HepG2 (cell line): ENCODE data around the gene KLHL3. TPM values are rescaled to one million over a fixed set of nuclear protein-coding genes. Genes with fewer than 3 reads are reported as not detected.

Source experiments
- ATAC-seq: fragments of 200-7000 bp; cut with Tn5 transposase; 3 replicates; pipeline ENCODE4 v1.9.1; 2020; ENCODE audit warnings: mild to moderate bottlenecking, moderate library complexity
- BruUV-seq: library from RNA; stranded (reverse); fragments of 400-500 nt; replicated peaks from 2 replicates; lab custom pipeline; 2021; lab: Mats Ljungman, UMichigan
- CTCF ChIA-PET: fragments of 300-600 bp; formaldehyde crosslinking; extraction: SDS; loops from one replicate; lab custom pipeline; 2021; ENCODE audit warnings: low total read pairs, inconsistent platforms, low intra/inter-chr PET ratio; lab: Yijun Ruan, JAX
- POLR2A ChIA-PET: fragments of 350-600 bp; sonication (Branson Sonifier 250); formaldehyde crosslinking; loops from one replicate; lab custom pipeline; 2020; ENCODE audit warnings: antibody characterized with exemption, inconsistent platforms; lab: Yijun Ruan, JAX
- DNase-seq: peaks from one replicate; pipeline ENCODE4 v3.0.0-alpha.2; 2015; ENCODE audit warnings: low spot score
- FAIRE-seq: peaks from 3 replicates; lab custom pipeline; 2011; peaks lifted over from hg19 to GRCh38; lab: Jason Lieb, UNC
- H2AFZ ChIP-seq: one replicate; pipeline ENCODE4 v1.6.1; 2011; ENCODE audit warnings: low read length, inconsistent platforms
- H3K27ac ChIP-seq: fragments of 300-600 bp; 3 replicates; pipeline ENCODE4 v1.8.0; 2011; ENCODE audit warnings: mixed run types, mild to moderate bottlenecking, mixed read lengths, low read length, inconsistent platforms; ENCODE audit not compliant: insufficient read depth; ENCODE audit errors: extremely low read length
- H3K27me3 ChIP-seq, 2 experiments: fragments of 200-600 bp in 1 of 2; 2 replicates in 1 of 2; 3 replicates in 1 of 2; pipeline versions ENCODE4 v1.6.0 to v1.8.0; 2011; ENCODE audit warnings: low read length in 2 of 2, mild to moderate bottlenecking in 2 of 2, moderate library complexity in 2 of 2, inconsistent platforms in 1 of 2; ENCODE audit not compliant: insufficient read depth in 2 of 2, control insufficient read depth in 1 of 2
- H3K36me3 ChIP-seq, 2 experiments: fragments of 200-600 bp in 1 of 2; replicated peaks in 1 of 2; 2 replicates in 1 of 2; 3 replicates in 1 of 2; pipeline versions ENCODE4 v1.5.1 to v1.8.0; 2011; ENCODE audit warnings: low read length in 2 of 2, inconsistent platforms in 1 of 2; ENCODE audit not compliant: insufficient read depth in 2 of 2, control insufficient read depth in 1 of 2
- H3K4me1 ChIP-seq: 2 replicates; pipeline ENCODE4 v1.5.1; 2012; ENCODE audit warnings: low read length, inconsistent platforms; ENCODE audit not compliant: insufficient read depth
- H3K4me2 ChIP-seq: 2 replicates; pipeline ENCODE4 v1.6.0; 2011; ENCODE audit warnings: low read depth, low read length, inconsistent platforms
- H3K4me3 ChIP-seq, 3 experiments: fragments of 200-600 bp in 1 of 3; sonication (generic), shearing (Covaris generic) in 1 of 3; replicated peaks in 1 of 3; 2 replicates each; pipeline ENCODE4 v1.5.1; 2011 to 2016; ENCODE audit warnings: low read length in 3 of 3, inconsistent platforms in 2 of 3, low read depth in 2 of 3, mild to moderate bottlenecking in 2 of 3, control low read depth in 1 of 3, mixed read lengths in 1 of 3; ENCODE audit not compliant: insufficient read depth in 1 of 3
- H3K79me2 ChIP-seq: one replicate; pipeline ENCODE4 v1.6.1; 2011; ENCODE audit warnings: low read length, inconsistent platforms; ENCODE audit not compliant: insufficient read depth
- H3K9ac ChIP-seq: 2 replicates; pipeline ENCODE4 v1.6.0; 2011; ENCODE audit warnings: mild to moderate bottlenecking, low read depth, low read length, inconsistent platforms; ENCODE audit not compliant: insufficient read depth
- H3K9me3 ChIP-seq: 2 replicates; pipeline ENCODE4 v1.5.1; 2012; ENCODE audit warnings: mild to moderate bottlenecking, low read length
- H4K20me1 ChIP-seq: 2 replicates; pipeline ENCODE4 v1.6.0; 2011; ENCODE audit warnings: inconsistent platforms, mild to moderate bottlenecking, low read length, moderate library complexity; ENCODE audit not compliant: insufficient read depth
- ARHGAP35 ChIP-seq: sonication (generic); formaldehyde crosslinking; IDR thresholded peaks from 2 replicates; pipeline ENCODE4 v1.9.0; 2022; ENCODE audit warnings: mild to moderate bottlenecking, inconsistent platforms, moderate library complexity, missing genetic modification reagents, borderline replicate concordance
- MIER2 ChIP-seq: IDR thresholded peaks from 2 replicates; pipeline ENCODE4 v1.6.1; 2016; ENCODE audit warnings: missing biosample characterization, missing genetic modification reagents
- MYC ChIP-seq: sonication (generic); formaldehyde crosslinking; IDR thresholded peaks from 2 replicates; pipeline ENCODE4 v1.9.0; 2021; ENCODE audit warnings: missing genetic modification reagents, borderline replicate concordance
- REST ChIP-seq, 2 experiments: IDR thresholded peaks; 2 replicates each; pipeline ENCODE4 v1.6.1; 2011 to 2012; ENCODE audit warnings: low read length in 2 of 2, borderline replicate concordance in 1 of 2, low read depth in 1 of 2, mild to moderate bottlenecking in 1 of 2, moderate library complexity in 1 of 2
- SKIL ChIP-seq: sonication (generic); formaldehyde crosslinking; IDR thresholded peaks from 2 replicates; pipeline ENCODE4 v1.8.0; 2022; ENCODE audit warnings: missing genetic modification reagents, mild to moderate bottlenecking, moderate library complexity, borderline replicate concordance
- SMARCE1 ChIP-seq: fragments of 450-650 bp; IDR thresholded peaks from 2 replicates; pipeline ENCODE4 v1.6.1; 2017; ENCODE audit warnings: borderline replicate concordance
- TIGD3 ChIP-seq: sonication (generic); formaldehyde crosslinking; IDR thresholded peaks from 2 replicates; pipeline ENCODE4 v1.5.1; 2020; ENCODE audit warnings: mild to moderate bottlenecking, missing genetic modification reagents, borderline replicate concordance
- YEATS2 ChIP-seq: sonication (generic); formaldehyde crosslinking; IDR thresholded peaks from 2 replicates; pipeline ENCODE4 v1.4.0; 2020; ENCODE audit warnings: missing genetic modification reagents, borderline replicate concordance
- ZFP91 ChIP-seq: sonication (generic); formaldehyde crosslinking; IDR thresholded peaks from 2 replicates; pipeline ENCODE4 v1.9.0; 2022; ENCODE audit warnings: missing genetic modification reagents, mild to moderate bottlenecking, borderline replicate concordance
- ZNF160 ChIP-seq: sonication (generic); formaldehyde crosslinking; IDR thresholded peaks from 2 replicates; pipeline ENCODE4 v1.8.0; 2022; ENCODE audit warnings: mild to moderate bottlenecking, inconsistent platforms, missing genetic modification reagents
- ZNF17 ChIP-seq: sonication (generic); formaldehyde crosslinking; IDR thresholded peaks from 2 replicates; pipeline ENCODE4 v1.5.0; 2020; ENCODE audit warnings: mild to moderate bottlenecking, missing genetic modification reagents
- ZNF232 ChIP-seq: sonication (generic); formaldehyde crosslinking; IDR thresholded peaks from 2 replicates; pipeline ENCODE4 v1.4.0; 2020; ENCODE audit warnings: missing genetic modification reagents, borderline replicate concordance
- ZNF589 ChIP-seq: sonication (generic); formaldehyde crosslinking; conservative IDR thresholded peaks from 2 replicates; pipeline ENCODE4 v1.8.0; 2022; ENCODE audit warnings: mild to moderate bottlenecking, moderate library complexity, missing genetic modification reagents
- ZNF674 ChIP-seq: sonication (generic); formaldehyde crosslinking; IDR thresholded peaks from 2 replicates; pipeline ENCODE4 v1.5.0; 2020; ENCODE audit warnings: low read depth, mild to moderate bottlenecking, missing genetic modification reagents
- WGBS: methylation state at CpG from one replicate; pipeline ENCODE4 v1.1.6; 2017; ENCODE audit warnings: low lambda C conversion rate; 5-methylcytosine and 5-hydroxymethylcytosine counted together
- in situ Hi-C: cut with HindIII; loops from 2 replicates; pipeline ENCODE4 v1.10.0; 2017; ENCODE audit warnings: low pct_unique_long_range_greater_than_20kb; ENCODE audit not compliant: extremely low pct_ligation_motif_present
- intact Hi-C: fragments of 100-400 bp; cut with micrococcal nuclease; formaldehyde crosslinking; loops from one replicate; pipeline ENCODE4 v1.10.0; 2022; ENCODE audit not compliant: unreplicated experiment
- polyA plus RNA-seq, 8 experiments: library from polyadenylated mRNA; depleted of rRNA in 3 of 8; stranded (reverse) in 7 of 8; unstranded in 1 of 8; fragments of >200 nt; fragmentation: Illumina TruSeq in 4 of 8; extraction: Trizol in 4 of 8; gene quantifications; 2 replicates each; pipeline versions ENCODE4 v1.2.1 to v1.2.3, GENCODE V29; 2011 to 2016; ENCODE audit warnings: low read depth in 4 of 8, missing spikeins in 1 of 8, mixed read lengths in 1 of 8; ENCODE audit not compliant: insufficient read depth in 1 of 8
- total RNA-seq, 5 experiments: library from RNA; depleted of rRNA; stranded (reverse); fragments of >200 nt; fragmentation: Illumina TruSeq; extraction: Trizol; gene quantifications; 2 replicates each; pipeline ENCODE4 v1.2.3, GENCODE V29; 2016; ENCODE audit warnings: low read depth in 1 of 5

The KLHL3 gene
- total and polyA plus RNA-seq, 2 of the 13 experiments (the other 11 are each of a cell fraction or from before 2014, with no cell fraction given): 0.02 to 0.08 TPM

- FAIRE-seq (no peak), DNase-seq (no peak), ATAC-seq (no peak)
- intact Hi-C loops: no loop called here
- H4K20me1 ChIP-seq: no peaks in the 10 kb centered on the region
- BruUV-seq: no TSS peak
- CTCF ChIA-PET: no interaction called here
- no peak overlapping the region for H3K4me2 ChIP-seq
- no peaks in the 10 kb centered on the region for H3K36me3 ChIP-seq
- POLR2A ChIA-PET: no interaction called here
- H3K79me2 ChIP-seq: no peaks in the 10 kb centered on the region
- in situ Hi-C loops: no loop called here
- H3K9me3 ChIP-seq: no peaks in the 10 kb centered on the region
- H3K9ac ChIP-seq: no peak overlapping the region
- H3K4me1 ChIP-seq: no peaks in the 10 kb centered on the region
- H3K4me3 ChIP-seq: no peak overlapping the region
- no peak overlapping the region for H2AFZ ChIP-seq
- 3% methylated on average over 2 of the region's 2 CpGs for WGBS
- H3K27ac ChIP-seq: no peak overlapping the region
- peaks cover 2 to 20% of the 10 kb centered on the region in 2 experiments; a peak in 2 of 5 replicates for H3K27me3 ChIP-seq
- no peak for TF ChIP-seq ZNF589
- TF ChIP-seq ARHGAP35 (CRISPR knock-in tag): no peak
- TF ChIP-seq MIER2 (CRISPR knock-in tag): peak; percentile 86
- no peak for TF ChIP-seq ZNF232 (CRISPR knock-in tag)
- no peak for TF ChIP-seq TIGD3 (CRISPR knock-in tag)
- peak; percentile 41 to 90 for TF ChIP-seq REST (IDR thresholded peaks at IDR 0.05; ENCODE audit: borderline replicate concordance in 1 of 2, low read depth in 1 of 2, low read length in 2 of 2)
- no peak for TF ChIP-seq SKIL (CRISPR knock-in tag)
- no peak for TF ChIP-seq YEATS2 (CRISPR knock-in tag)
- no peak for TF ChIP-seq SMARCE1
- TF ChIP-seq ZNF674: no peak
- TF ChIP-seq ZFP91 (CRISPR knock-in tag): no peak
- TF ChIP-seq ZNF17: no peak
- no peak for TF ChIP-seq MYC (CRISPR knock-in tag)
- TF ChIP-seq ZNF160 (CRISPR knock-in tag): no peak
These were observed 141.2 kb downstream of the KLHL3 start for GRCh38 chr5:137594717-137595116.
